Measurements from ENCODE around the gene FBN1.

Gene FBN1

GRCh38 chr15:48389691-48390143, 255.8 kb downstream of the FBN1 start:
- H3K9me3 ChIP-seq (ENCODE audit: control insufficient read depth, insufficient read depth, low read depth, low read length): no peaks in the 10 kb centered on the region
- H3K4me1 ChIP-seq (ENCODE audit: control insufficient read depth, insufficient read depth, low read length): 0 out of 2 replicates have a peak, but pooled peaks cover 3% of the 10 kb centered on the region
- TF ChIP-seq GLIS1 (tag by site-specific recombination; IDR thresholded peaks at IDR 0.05): no peak
- no peak for TF ChIP-seq ZNF239 (tag by site-specific recombination; IDR thresholded peaks at IDR 0.05)
- peak; percentile 51 for TF ChIP-seq ZNF335 (tag by site-specific recombination; conservative IDR thresholded peaks at IDR 0.05)
- no peak for TF ChIP-seq ZNF114 (tag by site-specific recombination; IDR thresholded peaks at IDR 0.05)
- ChIA-PET POLR2A (no interaction called here), CTCF (no interaction called here)
- H3K27ac ChIP-seq (ENCODE audit: extremely low read depth, low read depth, low read length): no peak overlapping the region
- no peaks in the 10 kb centered on the region for H3K36me3 ChIP-seq (ENCODE audit: control insufficient read depth in 2 of 2, insufficient read depth in 1 of 2, low read length in 2 of 2)
- H3K4me3 ChIP-seq (ENCODE audit: low read depth, low read length): no peak overlapping the region

GRCh38 chr15:48388910-48389309, 256.6 kb downstream of the FBN1 start:
- no peak overlapping the region for H3K27ac ChIP-seq (ENCODE audit: extremely low read depth, low read depth, low read length)
- no peak overlapping the region for H3K4me3 ChIP-seq (ENCODE audit: low read depth, low read length)
- TF ChIP-seq SP3 (tag by site-specific recombination; IDR thresholded peaks at IDR 0.05): no peak
- no peak for TF ChIP-seq ZNF571 (tag by site-specific recombination; IDR thresholded peaks at IDR 0.05)
- no peak for TF ChIP-seq ZNF398 (tag by site-specific recombination; IDR thresholded peaks at IDR 0.05)
- no peak for TF ChIP-seq MEIS1 (CRISPR knock-in tag; IDR thresholded peaks at IDR 0.05; ENCODE audit: borderline replicate concordance)
- TF ChIP-seq ZNF701 (tag by site-specific recombination; IDR thresholded peaks at IDR 0.05): no peak
- TF ChIP-seq KLF17 (tag by site-specific recombination; IDR thresholded peaks at IDR 0.05): no peak
- no peak for TF ChIP-seq SETDB1 (IDR thresholded peaks at IDR 0.05; ENCODE audit: insufficient read length, low read length)
- no peak for TF ChIP-seq ZNF48 (tag by site-specific recombination; IDR thresholded peaks at IDR 0.05)
- TF ChIP-seq ZNF777 (tag by site-specific recombination; IDR thresholded peaks at IDR 0.05; ENCODE audit: borderline replicate concordance): no peak
- no peak for TF ChIP-seq ZNF580 (tag by site-specific recombination; IDR thresholded peaks at IDR 0.05)
- no peak for TF ChIP-seq ZIC2 (tag by site-specific recombination; IDR thresholded peaks at IDR 0.05)
- no peak for TF ChIP-seq KLF8 (tag by site-specific recombination; IDR thresholded peaks at IDR 0.05)
- H3K4me1 ChIP-seq (ENCODE audit: control insufficient read depth, insufficient read depth, low read length): 0 out of 2 replicates have a peak, but pooled peaks cover 3% of the 10 kb centered on the region
- ChIA-PET CTCF (interaction anchor here (1.1 kb wide), 1 partner anchor 14 kb away, joined by 3 read pairs; no protein-coding TSS in a partner anchor), POLR2A (no interaction called here)
- no peaks in the 10 kb centered on the region for H3K9me3 ChIP-seq (ENCODE audit: control insufficient read depth, insufficient read depth, low read depth, low read length)
- H3K36me3 ChIP-seq (ENCODE audit: control insufficient read depth in 2 of 2, insufficient read depth in 1 of 2, low read length in 2 of 2): no peaks in the 10 kb centered on the region

- ChIA-PET POLR2A (no interaction called here), CTCF (interaction anchor here (1.1 kb wide), 1 partner anchor 15 kb away, joined by 3 read pairs; no protein-coding TSS in a partner anchor)
These were observed 257.3 kb downstream of the FBN1 start for GRCh38 chr15:48388016-48388851.

More at GRCh38 chr15:48388016-48388851, 257.3 kb downstream of the FBN1 start:
- H3K4me3 ChIP-seq (ENCODE audit: low read depth, low read length): no peak overlapping the region
- H3K9me3 ChIP-seq (ENCODE audit: control insufficient read depth, insufficient read depth, low read depth, low read length): no peaks in the 10 kb centered on the region
- H3K27ac ChIP-seq (ENCODE audit: extremely low read depth, low read depth, low read length): no peak overlapping the region
- H3K4me1 ChIP-seq (ENCODE audit: control insufficient read depth, insufficient read depth, low read length): 0 out of 2 replicates have a peak, but pooled peaks cover 3% of the 10 kb centered on the region
- 0 out of 2 replicates have a peak, but pooled peaks have one; percentile 26 for TF ChIP-seq ZBTB17 (tag by site-specific recombination; IDR thresholded peaks at IDR 0.05)
- no peak for TF ChIP-seq ZEB2 (tag by site-specific recombination; IDR thresholded peaks at IDR 0.05)
- TF ChIP-seq KLF1 (tag by site-specific recombination; IDR thresholded peaks at IDR 0.05): peak; percentile 31; the same call in 1 of the 2 replicates
- peak; percentile 43; the same call in 1 of the 2 replicates for TF ChIP-seq ZIC2 (tag by site-specific recombination; IDR thresholded peaks at IDR 0.05)
- H3K36me3 ChIP-seq (ENCODE audit: control insufficient read depth in 2 of 2, insufficient read depth in 1 of 2, low read length in 2 of 2): no peaks in the 10 kb centered on the region

All from HEK293 (cell line).